ENCODE results near the gene CCDC177. TPM values are rescaled to one million over a fixed set of nuclear protein-coding genes. Genes with fewer than 3 reads are reported as not detected.

CCDC177 gene
- polyA plus RNA-seq, 2 of the 4 experiments (the other 2 are of a cell fraction) = not detected

DNA sequence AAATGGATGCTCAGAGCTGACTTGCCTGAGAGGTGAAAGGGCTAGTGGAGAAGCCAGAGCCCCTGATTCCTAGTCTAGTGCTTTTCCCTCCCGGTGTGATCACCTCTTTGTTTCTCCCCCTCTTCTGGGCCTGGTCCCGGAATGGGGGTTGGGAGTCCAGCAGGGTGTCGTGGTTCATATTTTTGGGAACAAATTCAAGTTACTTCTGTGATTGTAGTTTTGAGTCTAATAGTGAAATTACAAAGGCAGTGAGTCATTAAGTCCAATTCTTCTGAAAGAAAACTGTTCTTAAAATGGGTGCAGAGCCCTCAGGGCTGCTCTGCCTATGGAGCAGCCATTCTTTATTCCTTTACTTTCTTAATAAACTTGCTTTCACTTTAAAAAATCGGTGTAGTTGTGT, 44.3 kb upstream of the CCDC177 start:
- TF ChIP-seq REST (IDR thresholded peaks at IDR 0.05) (no peak), GATA3 (IDR thresholded peaks at IDR 0.05; ENCODE audit: borderline replicate concordance) (no peak), RFX5 (IDR thresholded peaks at IDR 0.05) (no peak), JUN (IDR thresholded peaks at IDR 0.05) (no peak)
- TF ChIP-seq, protein P1, sequence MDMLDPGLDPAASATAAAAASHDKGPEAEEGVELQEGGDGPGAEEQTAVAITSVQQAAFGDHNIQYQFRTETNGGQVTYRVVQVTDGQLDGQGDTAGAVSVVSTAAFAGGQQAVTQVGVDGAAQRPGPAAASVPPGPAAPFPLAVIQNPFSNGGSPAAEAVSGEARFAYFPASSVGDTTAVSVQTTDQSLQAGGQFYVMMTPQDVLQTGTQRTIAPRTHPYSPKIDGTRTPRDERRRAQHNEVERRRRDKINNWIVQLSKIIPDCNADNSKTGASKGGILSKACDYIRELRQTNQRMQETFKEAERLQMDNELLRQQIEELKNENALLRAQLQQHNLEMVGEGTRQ (IDR thresholded peaks at IDR 0.05) = no peak
- WGBS (ENCODE audit: missing lambda C conversion rate) = 64% methylated on average over 4 of the region's 4 CpGs
- Histone ChIP-seq H3K4me3 (no peak overlapping the region), H3K9me3 (no peaks in the 10 kb centered on the region), H3K4me2 (no peak overlapping the region), H3K4me1 (0 out of 3 replicates have a peak, but pooled peaks cover 3% of the 10 kb centered on the region), H3K27ac (no peak overlapping the region)
- DNase-seq (ENCODE audit: low read depth in 1 of 2, low spot score in 1 of 2) (no peak), FAIRE-seq (no peak), ATAC-seq (no peak)
- ChIA-PET POLR2A (no interaction called here), CTCF (no interaction called here)

- ATAC-seq (no peak), FAIRE-seq (no peak), DNase-seq (ENCODE audit: low read depth in 1 of 2, low spot score in 1 of 2) (no peak)
- TF ChIP-seq PBX3 (IDR thresholded peaks at IDR 0.05) (no peak), GATA3 (IDR thresholded peaks at IDR 0.05; ENCODE audit: borderline replicate concordance) (no peak), RAD21 (conservative IDR thresholded peaks at IDR 0.05 in 1 of 2, IDR thresholded peaks at IDR 0.05 in 1 of 2) (no peak)
- CTCF ChIA-PET = interaction anchor here (0.9 to 1.5 kb wide), 2 partner anchors 18 to 109 kb away, joined by 3 to 5 read pairs; no protein-coding TSS in a partner anchor
- POLR2A ChIA-PET = no interaction called here
- Histone ChIP-seq H3K9me3 (no peaks in the 10 kb centered on the region), H3K27ac (no peak overlapping the region), H3K4me1 (peaks cover 11% of the 10 kb centered on the region; the same call in 2 of the 3 replicates), H3K4me2 (no peak overlapping the region), H3K4me3 (no peak overlapping the region)
- 89% methylated on average over 1 of the region's 1 CpG for WGBS (ENCODE audit: missing lambda C conversion rate)
These were observed 43.1 kb upstream of the CCDC177 start for GRCh38 chr14:69617796-69618195.

DNA sequence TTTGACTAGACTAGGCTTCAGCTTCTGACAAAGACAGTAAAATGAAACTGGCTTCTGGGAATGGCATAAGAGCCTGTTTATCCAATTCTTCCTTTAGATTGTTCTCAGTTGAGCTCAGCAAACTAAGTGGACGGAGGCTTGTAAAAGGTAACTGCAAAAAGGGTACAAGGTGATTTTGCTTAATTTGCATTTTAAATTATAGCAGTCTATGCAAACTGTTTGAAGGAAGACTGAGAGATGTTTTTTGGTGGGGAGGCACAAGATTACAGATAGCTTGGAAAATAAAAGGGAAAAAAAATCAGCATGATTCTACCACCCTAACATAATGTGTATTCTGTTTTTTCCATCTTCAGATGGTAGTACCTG, 41.7 kb upstream of the CCDC177 start:
- whole genome bisulfite sequencing (ENCODE audit: missing lambda C conversion rate) = 88% methylated on average over 1 of the region's 1 CpG
- no peak overlapping the region for H3K4me2 ChIP-seq
- H3K4me1 ChIP-seq = peaks cover 14% of the 10 kb centered on the region
- no peak overlapping the region for H3K4me3 ChIP-seq
- ChIA-PET CTCF (interaction anchor here (1.5 kb wide), 1 partner anchor 110 kb away, joined by 5 read pairs; no protein-coding TSS in a partner anchor), POLR2A (no interaction called here)
- no peak for ATAC-seq
- peak; percentile 48 for TF ChIP-seq MAFK (IDR thresholded peaks at IDR 0.05; ENCODE audit: partially characterized antibody)
- no peak for TF ChIP-seq HEYL (CRISPR knock-in tag; IDR thresholded peaks at IDR 0.05)
- DNase-seq (ENCODE audit: low read depth in 1 of 2, low spot score in 1 of 2) = no peak
- H3K9me3 ChIP-seq = no peaks in the 10 kb centered on the region
- no peak overlapping the region for H3K27ac ChIP-seq
- FAIRE-seq = no peak

DNA sequence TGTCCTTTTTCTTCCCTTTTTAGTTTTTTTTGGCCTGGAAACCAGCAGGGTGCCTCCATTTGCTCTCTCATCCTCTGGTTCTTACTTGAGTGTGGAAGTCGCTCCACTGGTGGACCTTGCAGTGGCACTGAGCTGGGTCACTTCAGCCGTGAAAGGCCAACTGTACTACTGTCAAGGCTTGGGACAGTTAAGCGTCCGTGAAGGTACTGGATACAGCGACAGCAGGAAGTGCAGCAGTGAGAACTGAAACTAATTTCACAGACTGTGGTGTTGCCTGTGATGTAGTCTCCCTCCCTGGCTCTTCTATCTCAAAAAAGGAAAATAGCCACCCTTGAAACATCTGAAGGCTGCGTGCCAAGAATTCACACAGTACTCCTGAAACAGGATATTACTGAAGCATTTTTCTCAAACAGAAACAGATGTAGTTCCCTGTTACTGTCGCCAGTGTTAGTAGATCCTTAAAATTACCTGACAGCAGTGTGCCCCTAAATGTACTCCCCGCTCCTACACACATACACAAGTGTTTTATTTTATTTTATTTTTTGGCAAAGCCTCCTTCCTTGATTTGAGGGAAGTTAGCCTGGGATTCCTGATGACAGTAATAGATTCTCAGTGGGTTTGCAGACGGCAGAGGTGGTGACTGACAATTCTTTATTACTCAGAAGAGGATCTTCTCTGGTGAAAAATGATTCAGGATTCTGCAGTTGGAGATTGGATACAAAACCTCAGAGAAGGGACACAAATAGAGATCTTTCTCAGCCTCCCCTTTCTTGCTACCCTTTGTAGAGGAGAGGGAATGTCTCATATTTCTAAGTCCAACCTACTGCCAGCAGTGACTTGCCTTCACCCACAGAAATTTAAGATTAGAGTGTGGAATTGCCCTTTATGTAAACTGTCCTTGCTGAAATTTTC, 41.1 kb upstream of the CCDC177 start:
- 85% methylated on average over 9 of the region's 9 CpGs for WGBS (ENCODE audit: missing lambda C conversion rate)
- FAIRE-seq (no peak), ATAC-seq (no peak), DNase-seq (ENCODE audit: low read depth in 1 of 2, low spot score in 1 of 2) (no peak)
- peaks cover 11% of the 10 kb centered on the region for H3K4me1 ChIP-seq
- no peak overlapping the region for H3K4me2 ChIP-seq
- ChIA-PET POLR2A (no interaction called here), CTCF (interaction anchor here (0.9 to 1.1 kb wide), 2 partner anchors 8 to 111 kb away, joined by 3 read pairs; no protein-coding TSS in a partner anchor)
- H3K9me3 ChIP-seq = no peaks in the 10 kb centered on the region
- TF ChIP-seq CHD2 (IDR thresholded peaks at IDR 0.05; ENCODE audit: low read length, partially characterized antibody) = no peak
- no peak for TF ChIP-seq KDM5A (IDR thresholded peaks at IDR 0.05)
- no peak for TF ChIP-seq ZC3H11A (IDR thresholded peaks at IDR 0.05)
- no peak for TF ChIP-seq POLR2A (IDR thresholded peaks at IDR 0.05; ENCODE audit: low read length)
- no peak for TF ChIP-seq ELK1 (IDR thresholded peaks at IDR 0.05; ENCODE audit: low read depth, low read length)
- TF ChIP-seq, protein P2, sequence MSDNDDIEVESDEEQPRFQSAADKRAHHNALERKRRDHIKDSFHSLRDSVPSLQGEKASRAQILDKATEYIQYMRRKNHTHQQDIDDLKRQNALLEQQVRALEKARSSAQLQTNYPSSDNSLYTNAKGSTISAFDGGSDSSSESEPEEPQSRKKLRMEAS (IDR thresholded peaks at IDR 0.05) = no peak
- TF ChIP-seq NPAS2 (CRISPR knock-in tag; IDR thresholded peaks at IDR 0.05; ENCODE audit: borderline replicate concordance) = no peak
- TF ChIP-seq ZSCAN20 (CRISPR knock-in tag; IDR thresholded peaks at IDR 0.05) = no peak
- TF ChIP-seq ESRRA (IDR thresholded peaks at IDR 0.05; ENCODE audit: borderline replicate concordance, low read length) = no peak
- no peak for TF ChIP-seq RARB (CRISPR knock-in tag; IDR thresholded peaks at IDR 0.05)
- no peak for TF ChIP-seq FOXS1 (CRISPR knock-in tag; IDR thresholded peaks at IDR 0.05)
- TF ChIP-seq ZNF302 (CRISPR knock-in tag; IDR thresholded peaks at IDR 0.05) = no peak
- no peak overlapping the region for H3K4me3 ChIP-seq
- H3K27ac ChIP-seq = no peak overlapping the region
